GM13976 (cell line): Measurements from ENCODE around the gene PAPSS1.

Source experiments
- DNase-seq: peaks from one replicate; pipeline ENCODE4 v3.0.0; 2012; ENCODE audit warnings: low spot score
- CTCF ChIP-seq: IDR thresholded peaks from 2 replicates; pipeline ENCODE4 v1.5.1; 2012; ENCODE audit warnings: borderline replicate concordance, mild to moderate bottlenecking; ENCODE audit not compliant: insufficient read depth; ENCODE audit errors: extremely low read depth, missing control alignments, control extremely low read depth
- in situ Hi-C: fragments of 300-500 bp; cut with MboI; formaldehyde crosslinking; loops from one replicate; pipeline ENCODE4 v1.12.0; 2022; ENCODE audit warnings: low sequenced_read_pairs, mixed read lengths, inconsistent platforms; ENCODE audit not compliant: unreplicated experiment

Gene PAPSS1

GRCh38 chr4:107600436-107600835 is 119.6 kb downstream of the PAPSS1 start:
- DNase-seq = no peak
- in situ Hi-C loops = no loop called here

GRCh38 chr4:107599841-107600240 is 120.2 kb downstream of the PAPSS1 start:
- in situ Hi-C loops = no loop called here
- no peak for DNase-seq
- no peak for TF ChIP-seq CTCF

More at GRCh38 chr4:107600436-107600835, 119.6 kb downstream of the PAPSS1 start:
- no peak for TF ChIP-seq CTCF

GRCh38 chr4:107593230-107593629 is 126.8 kb downstream of the PAPSS1 start:
- no peak for DNase-seq
- in situ Hi-C loops = no loop called here
- no peak for TF ChIP-seq CTCF

GRCh38 chr4:107592519-107592918 is 127.5 kb downstream of the PAPSS1 start:
- in situ Hi-C loops = no loop called here
- no peak for TF ChIP-seq CTCF
- DNase-seq = no peak

GRCh38 chr4:107589269-107589668 is 130.8 kb downstream of the PAPSS1 start:
- in situ Hi-C loops = no loop called here
- TF ChIP-seq CTCF = no peak
- no peak for DNase-seq

GRCh38 chr4:107586371-107586770 is 133.7 kb downstream of the PAPSS1 start:
- in situ Hi-C loops = no loop called here
- no peak for TF ChIP-seq CTCF
- DNase-seq = no peak

- no peak for TF ChIP-seq CTCF
- no peak for DNase-seq
- in situ Hi-C loops = no loop called here
Observed at GRCh38 chr4:107579099-107579498, 140.9 kb downstream of the PAPSS1 start.
